ENCODE results near the gene SIRT7. TPM values are rescaled to one million over a fixed set of nuclear protein-coding genes. Genes with fewer than 3 reads are reported as not detected.
A peak's percentile ranks its signal among the peaks of the same experiment; 100 is the strongest.

Gene SIRT7
- total RNA-seq, 1 donor from 2014 or later = 32.8 TPM

DNA sequence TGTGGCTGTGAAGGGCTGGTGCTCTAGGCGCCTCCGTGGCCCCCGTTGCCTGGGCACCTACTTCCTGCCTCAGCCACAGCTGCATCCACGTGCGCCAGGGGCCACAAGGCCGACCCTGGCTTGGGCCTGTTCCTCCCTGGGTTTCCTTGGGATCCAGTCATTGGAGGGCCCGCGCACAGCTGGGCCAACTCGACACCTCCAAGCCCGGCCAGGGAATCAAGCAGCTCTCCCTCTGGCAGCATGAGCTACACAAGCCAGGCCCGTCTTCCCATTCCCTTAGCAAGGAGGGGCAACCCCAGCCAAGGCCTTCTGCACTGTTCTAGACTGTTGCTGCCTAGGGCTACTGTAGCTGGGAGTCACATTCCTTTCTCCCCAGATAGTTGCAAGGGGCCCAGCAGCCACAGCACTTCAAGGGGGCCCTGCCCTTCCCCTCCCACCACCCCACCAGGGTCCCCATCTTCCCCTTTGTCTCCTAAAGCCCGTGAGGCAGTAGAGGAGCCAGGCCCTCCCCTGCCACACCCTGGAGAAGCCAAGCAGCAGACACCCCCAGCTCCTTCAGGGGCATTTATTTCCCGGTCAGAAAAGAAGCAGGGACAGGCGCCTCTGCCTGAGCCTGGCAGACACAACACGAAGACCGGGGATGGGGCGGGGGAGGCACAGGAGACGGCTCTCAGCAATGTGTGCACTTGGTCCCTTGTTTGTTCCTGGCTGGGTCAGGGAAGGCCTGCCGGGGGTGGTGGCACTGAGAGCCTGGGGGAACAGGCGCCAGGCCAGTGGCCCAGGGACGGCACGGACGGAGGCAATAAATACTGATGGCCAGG lies 50.6 kb downstream of the SIRT7 start:
- peaks cover 72% of the 10 kb centered on the region for H3K4me1 ChIP-seq
- H3K4me3 ChIP-seq = no peak overlapping the region
- no peaks in the 10 kb centered on the region for H3K9me3 ChIP-seq
- no peak for DNase-seq
- ATAC-seq = no peak
- H3K36me3 ChIP-seq = peaks cover 71% of the 10 kb centered on the region
- TF ChIP-seq, protein P1, sequence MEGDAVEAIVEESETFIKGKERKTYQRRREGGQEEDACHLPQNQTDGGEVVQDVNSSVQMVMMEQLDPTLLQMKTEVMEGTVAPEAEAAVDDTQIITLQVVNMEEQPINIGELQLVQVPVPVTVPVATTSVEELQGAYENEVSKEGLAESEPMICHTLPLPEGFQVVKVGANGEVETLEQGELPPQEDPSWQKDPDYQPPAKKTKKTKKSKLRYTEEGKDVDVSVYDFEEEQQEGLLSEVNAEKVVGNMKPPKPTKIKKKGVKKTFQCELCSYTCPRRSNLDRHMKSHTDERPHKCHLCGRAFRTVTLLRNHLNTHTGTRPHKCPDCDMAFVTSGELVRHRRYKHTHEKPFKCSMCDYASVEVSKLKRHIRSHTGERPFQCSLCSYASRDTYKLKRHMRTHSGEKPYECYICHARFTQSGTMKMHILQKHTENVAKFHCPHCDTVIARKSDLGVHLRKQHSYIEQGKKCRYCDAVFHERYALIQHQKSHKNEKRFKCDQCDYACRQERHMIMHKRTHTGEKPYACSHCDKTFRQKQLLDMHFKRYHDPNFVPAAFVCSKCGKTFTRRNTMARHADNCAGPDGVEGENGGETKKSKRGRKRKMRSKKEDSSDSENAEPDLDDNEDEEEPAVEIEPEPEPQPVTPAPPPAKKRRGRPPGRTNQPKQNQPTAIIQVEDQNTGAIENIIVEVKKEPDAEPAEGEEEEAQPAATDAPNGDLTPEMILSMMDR (IDR thresholded peaks at IDR 0.05) = no peak
- peak overlapping the region; percentile 65 for H3K27ac ChIP-seq
- intact Hi-C loops (cut with DNase I) = no loop called here
- H3K27me3 ChIP-seq (ENCODE audit: low read depth) = no peaks in the 10 kb centered on the region

DNA sequence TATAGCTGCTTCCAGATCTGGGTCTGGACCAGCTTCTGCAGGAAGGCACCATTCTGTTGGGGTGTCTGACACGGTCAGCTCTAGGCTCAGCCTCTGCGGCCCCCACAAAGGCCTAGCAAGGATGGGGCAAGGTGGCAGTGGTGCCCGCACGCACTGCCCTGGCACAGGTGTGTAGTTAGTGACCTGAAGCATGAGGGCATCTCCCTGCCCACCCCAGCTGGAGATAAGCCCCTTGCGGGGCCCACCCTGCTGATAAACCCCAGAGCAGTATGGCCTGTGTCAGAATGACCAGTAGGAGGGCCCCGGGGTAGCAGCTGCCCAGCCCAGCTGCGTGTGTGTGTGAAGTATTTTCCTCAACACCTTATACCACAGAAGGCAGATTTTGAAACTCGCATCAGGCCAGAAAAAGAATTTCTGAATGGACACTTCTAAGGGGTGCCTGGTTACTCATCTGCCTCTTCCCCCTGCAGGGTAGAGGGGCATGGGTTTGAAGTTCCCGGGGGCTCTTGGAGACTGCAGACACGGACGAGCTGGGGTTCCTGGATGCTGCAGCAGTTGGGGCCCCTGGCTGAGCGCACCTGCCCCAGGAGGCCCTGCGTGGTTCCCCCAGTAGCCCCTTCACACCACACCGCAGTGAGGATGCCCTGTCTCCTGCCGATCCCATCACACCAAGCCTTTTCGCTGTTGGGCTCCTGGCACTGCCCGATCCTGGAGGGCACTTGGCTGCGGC lies 51.4 kb downstream of the SIRT7 start:
- peaks cover 71% of the 10 kb centered on the region for H3K36me3 ChIP-seq
- H3K27me3 ChIP-seq (ENCODE audit: low read depth) = no peaks in the 10 kb centered on the region
- DNase-seq (no peak), ATAC-seq (no peak)
- no peak overlapping the region for H3K4me3 ChIP-seq
- TF ChIP-seq, protein P1 (IDR thresholded peaks at IDR 0.05) = no peak
- peak overlapping the region; percentile 65 for H3K27ac ChIP-seq
- H3K4me1 ChIP-seq = peaks cover 76% of the 10 kb centered on the region
- H3K9me3 ChIP-seq = no peaks in the 10 kb centered on the region
- intact Hi-C loops (cut with DNase I) = no loop called here

DNA sequence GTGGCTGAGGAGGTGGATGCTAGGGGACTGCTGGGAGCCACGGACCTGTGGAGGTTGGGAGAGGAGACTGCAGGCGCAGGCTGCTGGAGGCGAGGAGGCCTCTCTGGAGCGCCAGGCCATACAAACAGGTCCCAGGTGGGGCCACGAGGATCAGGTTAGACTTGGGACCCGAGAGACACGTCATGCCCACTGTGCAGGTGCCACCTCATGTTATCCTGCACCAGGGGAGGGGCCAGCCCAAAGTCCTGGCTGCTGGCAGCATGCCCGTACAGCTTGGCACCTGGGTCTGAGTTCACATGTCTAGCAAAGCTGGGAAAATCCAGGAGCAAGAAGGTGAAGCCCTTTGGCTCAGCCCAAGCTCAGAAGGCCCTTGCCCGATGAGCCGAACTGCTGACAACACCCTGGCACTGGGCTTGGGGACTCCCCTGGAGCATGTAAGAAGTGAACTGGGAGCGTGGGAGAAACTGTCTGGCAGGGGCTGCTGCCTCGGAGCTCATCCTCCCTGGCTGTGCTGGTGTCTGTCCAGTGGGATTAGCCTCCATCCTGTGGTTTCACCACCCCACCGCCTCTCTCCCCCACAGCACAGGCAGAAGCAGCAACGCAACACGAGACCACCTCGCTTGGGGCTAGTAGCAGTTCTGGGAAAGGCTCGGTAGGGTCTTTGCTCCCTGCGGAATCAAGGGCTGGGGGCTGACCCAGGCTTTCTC lies 52.1 kb downstream of the SIRT7 start:
- peak overlapping the region; percentile 65 for H3K27ac ChIP-seq
- no peak overlapping the region for H3K4me3 ChIP-seq
- intact Hi-C loops (cut with DNase I) = no loop called here
- peaks cover 77% of the 10 kb centered on the region for H3K4me1 ChIP-seq
- TF ChIP-seq, protein P1 (IDR thresholded peaks at IDR 0.05) = no peak
- no peak for DNase-seq
- H3K36me3 ChIP-seq = peaks cover 71% of the 10 kb centered on the region
- no peaks in the 10 kb centered on the region for H3K9me3 ChIP-seq
- H3K27me3 ChIP-seq (ENCODE audit: low read depth) = no peaks in the 10 kb centered on the region
- ATAC-seq = no peak

DNA sequence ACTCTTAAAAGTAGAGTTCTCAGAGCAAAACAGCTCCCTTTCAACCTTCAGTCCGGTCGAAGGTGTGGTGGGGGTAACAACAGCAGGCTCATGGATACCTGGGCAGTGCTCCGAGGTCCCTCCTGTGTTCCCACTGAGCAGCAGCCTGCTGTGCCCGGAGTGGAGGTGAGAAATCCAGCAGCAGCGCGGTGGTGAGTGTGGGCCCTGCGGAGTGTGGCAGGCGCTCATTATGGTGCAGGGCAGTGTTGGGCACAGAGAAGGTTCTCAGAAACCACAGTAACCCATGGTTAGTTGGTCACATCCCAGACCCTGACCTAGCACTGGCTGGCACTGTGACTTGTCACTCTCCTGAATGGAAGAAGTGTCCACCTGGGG lies 52.6 kb downstream of the SIRT7 start:
- intact Hi-C loops (cut with DNase I) = no loop called here
- no peak for ATAC-seq
- Histone ChIP-seq H3K27ac (no peak overlapping the region), H3K4me1 (peaks cover 76% of the 10 kb centered on the region), H3K27me3 (ENCODE audit: low read depth) (no peaks in the 10 kb centered on the region), H3K4me3 (no peak overlapping the region), H3K9me3 (no peaks in the 10 kb centered on the region), H3K36me3 (peaks cover 71% of the 10 kb centered on the region)
- no peak for DNase-seq
- TF ChIP-seq, protein P1 (IDR thresholded peaks at IDR 0.05) = no peak
